Duodenal mucosa (tissue), 2 donors: ENCODE measurements around the gene SLC35A5.

Experiments used
- H3K27ac ChIP-seq: one replicate; pipeline ENCODE4 v1.7.0; 2013; ENCODE audit warnings: low read depth, low read length
- H3K27me3 ChIP-seq, 2 donors: one replicate each; pipeline ENCODE4 v1.7.0; 2013; ENCODE audit warnings: low read length in 2 of 2, control low read depth in 1 of 2; ENCODE audit not compliant: insufficient read depth in 2 of 2, control insufficient read depth in 1 of 2
- H3K36me3 ChIP-seq, 2 donors: one replicate each; pipeline ENCODE4 v1.7.0; 2013; ENCODE audit warnings: low read length in 2 of 2, control low read depth in 1 of 2; ENCODE audit not compliant: insufficient read depth in 2 of 2, control insufficient read depth in 1 of 2
- H3K4me1 ChIP-seq, 2 donors: one replicate each; pipeline ENCODE4 v1.7.0; 2013; ENCODE audit warnings: low read length in 2 of 2, control low read depth in 1 of 2; ENCODE audit not compliant: insufficient read depth in 2 of 2, control insufficient read depth in 1 of 2
- H3K4me3 ChIP-seq, 2 donors: one replicate each; pipeline ENCODE4 v1.7.0; 2013; ENCODE audit warnings: low read length in 2 of 2, low read depth in 1 of 2
- H3K9ac ChIP-seq, 2 donors: one replicate each; pipeline ENCODE4 v1.7.0; 2013; ENCODE audit warnings: low read length in 2 of 2, low read depth in 1 of 2
- H3K9me3 ChIP-seq, 2 donors: one replicate each; pipeline ENCODE4 v1.7.0; 2013; ENCODE audit warnings: low read length in 2 of 2, control low read depth in 1 of 2; ENCODE audit not compliant: control insufficient read depth in 1 of 2

Gene SLC35A5

DNA sequence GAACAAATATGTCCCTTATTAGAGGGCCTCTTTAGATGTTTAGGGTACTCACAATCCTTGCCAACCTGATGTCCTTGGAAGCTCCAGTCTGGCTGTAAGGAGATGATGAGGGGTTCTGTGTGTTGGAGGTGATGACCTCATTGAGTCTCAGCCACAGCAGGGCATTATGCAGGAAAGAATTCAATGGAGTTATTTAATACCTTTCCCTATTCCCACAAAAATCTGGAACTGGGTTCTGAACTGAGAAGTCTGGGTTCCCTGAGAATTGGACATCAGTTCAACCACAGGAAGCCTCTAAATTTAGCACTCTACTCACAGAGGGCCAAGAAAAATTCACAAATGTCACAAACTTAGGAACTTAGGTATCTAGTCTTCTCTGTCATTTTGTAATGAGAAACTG lies 36.9 kb downstream of the SLC35A5 start:
- Histone ChIP-seq H3K9me3 (no peaks in the 10 kb centered on the region), H3K27ac (no peak overlapping the region), H3K9ac (no peak overlapping the region), H3K36me3 (peaks cover 0 to 11% of the 10 kb centered on the region in 2 donors), H3K4me1 (no peaks in the 10 kb centered on the region), H3K27me3 (no peaks in the 10 kb centered on the region), H3K4me3 (no peak overlapping the region)

DNA sequence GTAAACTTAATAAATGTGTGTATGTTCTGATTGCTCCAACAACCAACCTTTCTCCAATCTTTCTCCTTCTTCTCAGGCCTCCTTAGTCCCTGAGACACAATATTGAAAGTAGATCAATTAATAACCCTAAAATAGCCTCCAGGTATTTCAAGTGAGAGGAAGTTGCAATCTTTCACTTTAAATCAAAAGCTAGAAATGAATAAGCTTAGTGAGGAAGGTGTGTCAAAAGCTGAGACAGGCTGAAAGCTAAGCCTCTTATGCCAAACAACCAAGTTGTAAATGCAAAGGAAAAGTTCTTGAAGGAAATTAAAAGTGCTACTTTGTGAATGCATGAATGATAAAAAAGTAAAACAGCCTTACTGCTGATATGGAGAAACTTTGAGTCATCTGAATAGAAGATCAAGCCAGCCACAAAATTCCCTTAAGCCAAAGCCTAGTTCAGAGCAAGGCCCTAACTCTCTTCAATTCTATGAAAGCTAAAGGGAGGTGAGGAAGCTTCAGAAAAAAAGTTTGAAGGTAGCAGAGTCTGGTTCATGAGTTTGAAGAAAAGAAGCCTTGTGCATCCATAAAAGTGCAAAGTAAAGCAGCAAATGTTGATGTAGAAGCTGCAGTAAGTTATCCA lies 40.5 kb downstream of the SLC35A5 start:
- Histone ChIP-seq H3K36me3 (no peaks in the 10 kb centered on the region), H3K9ac (no peak overlapping the region), H3K9me3 (no peaks in the 10 kb centered on the region), H3K27ac (no peak overlapping the region), H3K4me1 (no peaks in the 10 kb centered on the region), H3K27me3 (no peaks in the 10 kb centered on the region), H3K4me3 (no peak overlapping the region)

DNA sequence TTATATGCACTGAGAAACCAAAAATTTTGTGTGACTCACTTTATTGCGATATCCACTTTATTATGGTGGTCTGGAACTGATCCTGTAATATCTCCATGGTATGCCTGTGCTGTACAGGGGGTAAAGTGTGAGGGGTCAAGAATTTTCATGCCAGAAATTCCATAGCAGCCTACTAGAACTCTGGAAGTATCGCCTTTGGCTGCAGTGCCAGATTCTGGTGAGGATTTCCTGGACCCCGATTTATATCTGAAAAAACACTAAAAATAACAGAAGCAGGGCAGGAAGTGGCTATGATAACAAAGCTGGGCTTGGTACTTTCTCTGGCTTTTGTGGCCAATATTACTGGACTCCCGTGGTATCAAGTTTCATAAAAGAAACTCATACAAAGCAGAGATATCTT lies 42.7 kb downstream of the SLC35A5 start:
- no peaks in the 10 kb centered on the region for H3K36me3 ChIP-seq
- no peaks in the 10 kb centered on the region for H3K9me3 ChIP-seq
- no peaks in the 10 kb centered on the region for H3K4me1 ChIP-seq
- no peaks in the 10 kb centered on the region for H3K27me3 ChIP-seq
- H3K4me3 ChIP-seq, result no peak overlapping the region
- H3K9ac ChIP-seq, result no peak overlapping the region
- H3K27ac ChIP-seq, result no peak overlapping the region

DNA sequence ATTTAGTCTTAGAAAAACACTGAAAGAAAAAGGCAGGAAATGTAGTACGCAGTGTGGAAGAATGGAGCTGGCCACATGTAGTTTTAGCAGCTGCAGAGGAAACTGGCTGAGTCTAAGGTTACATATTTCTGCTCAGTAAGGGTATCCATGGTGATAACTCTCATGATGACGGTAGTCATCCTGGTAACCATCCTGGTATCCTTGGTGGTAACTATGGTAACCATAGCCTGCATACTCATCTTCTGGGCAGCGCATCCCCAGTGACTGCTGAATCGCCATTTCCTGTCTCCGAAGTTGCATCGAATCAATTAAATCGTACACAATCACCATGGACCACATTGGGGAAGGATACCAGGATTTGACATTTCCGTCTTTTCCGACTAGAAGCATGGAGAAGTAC lies 43.4 kb downstream of the SLC35A5 start:
- Histone ChIP-seq H3K27ac (no peak overlapping the region), H3K36me3 (no peaks in the 10 kb centered on the region), H3K4me3 (no peak overlapping the region), H3K4me1 (no peaks in the 10 kb centered on the region), H3K9ac (no peak overlapping the region), H3K27me3 (no peaks in the 10 kb centered on the region), H3K9me3 (no peaks in the 10 kb centered on the region)

DNA sequence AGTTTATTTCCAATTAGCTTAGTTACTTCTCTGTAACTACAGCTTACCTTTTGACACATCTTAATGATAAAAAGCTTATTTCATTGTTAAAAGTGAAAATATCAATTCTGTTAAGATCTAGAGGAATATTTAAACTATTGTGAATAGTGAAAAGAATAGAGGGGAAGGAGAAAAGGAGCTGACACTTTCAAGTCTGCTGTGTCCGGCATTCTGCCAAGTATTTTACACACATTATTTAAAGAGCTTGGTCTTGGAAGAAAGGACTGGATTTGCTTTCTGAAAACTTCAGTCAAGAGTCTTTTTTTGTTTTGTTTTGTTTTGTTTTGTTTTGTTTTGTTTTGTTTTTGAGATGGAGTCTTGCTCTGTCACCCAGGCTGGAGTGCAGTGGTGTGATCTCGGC lies 44.3 kb downstream of the SLC35A5 start:
- Histone ChIP-seq H3K4me1 (no peaks in the 10 kb centered on the region), H3K27me3 (no peaks in the 10 kb centered on the region), H3K9ac (no peak overlapping the region), H3K4me3 (no peak overlapping the region), H3K36me3 (no peaks in the 10 kb centered on the region), H3K9me3 (no peaks in the 10 kb centered on the region), H3K27ac (no peak overlapping the region)

DNA sequence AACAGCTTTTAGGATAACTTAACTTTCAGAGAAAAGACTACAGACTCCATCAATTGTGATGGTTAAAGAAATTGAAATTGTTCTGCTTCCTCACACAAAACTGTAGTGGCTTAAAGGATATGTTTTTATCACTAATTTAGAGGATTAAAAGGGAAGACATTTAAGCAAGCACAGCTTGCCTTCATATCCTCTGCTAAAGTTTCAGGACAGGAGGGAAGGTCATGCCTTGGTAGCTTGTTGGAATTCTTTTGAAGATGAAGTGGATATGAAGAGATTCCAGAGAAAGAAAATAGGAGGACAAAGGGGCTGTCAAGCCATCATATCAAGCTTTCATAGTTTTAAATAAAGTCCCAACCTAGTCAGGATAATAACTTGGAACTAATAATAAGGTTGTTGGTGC lies 46.0 kb downstream of the SLC35A5 start:
- Histone ChIP-seq H3K27me3 (no peaks in the 10 kb centered on the region), H3K27ac (no peak overlapping the region), H3K4me1 (no peaks in the 10 kb centered on the region), H3K36me3 (no peaks in the 10 kb centered on the region), H3K4me3 (no peak overlapping the region), H3K9ac (no peak overlapping the region), H3K9me3 (no peaks in the 10 kb centered on the region)

DNA sequence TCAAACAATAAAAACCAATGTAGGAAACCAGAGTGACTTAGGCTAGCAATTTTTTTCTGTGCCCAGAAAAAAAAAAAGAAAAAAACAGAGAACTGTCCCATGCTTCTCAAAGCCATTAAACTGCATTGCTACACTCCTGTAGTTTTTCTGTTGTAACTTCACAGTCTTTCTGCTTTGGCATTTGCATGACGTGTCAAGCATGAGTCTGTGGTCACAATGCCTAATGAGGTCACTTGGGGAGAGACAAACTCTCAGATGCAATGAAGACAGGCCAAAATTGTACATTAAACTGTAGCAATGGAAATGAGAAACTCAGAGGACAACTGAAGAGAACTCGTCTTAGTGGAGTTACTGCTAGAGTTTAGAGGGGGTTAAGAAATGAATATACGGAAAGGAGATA lies 48.3 kb downstream of the SLC35A5 start:
- Histone ChIP-seq H3K27me3 (no peaks in the 10 kb centered on the region), H3K36me3 (no peaks in the 10 kb centered on the region), H3K9me3 (no peaks in the 10 kb centered on the region), H3K27ac (no peak overlapping the region), H3K4me3 (no peak overlapping the region), H3K4me1 (no peaks in the 10 kb centered on the region), H3K9ac (no peak overlapping the region)

DNA sequence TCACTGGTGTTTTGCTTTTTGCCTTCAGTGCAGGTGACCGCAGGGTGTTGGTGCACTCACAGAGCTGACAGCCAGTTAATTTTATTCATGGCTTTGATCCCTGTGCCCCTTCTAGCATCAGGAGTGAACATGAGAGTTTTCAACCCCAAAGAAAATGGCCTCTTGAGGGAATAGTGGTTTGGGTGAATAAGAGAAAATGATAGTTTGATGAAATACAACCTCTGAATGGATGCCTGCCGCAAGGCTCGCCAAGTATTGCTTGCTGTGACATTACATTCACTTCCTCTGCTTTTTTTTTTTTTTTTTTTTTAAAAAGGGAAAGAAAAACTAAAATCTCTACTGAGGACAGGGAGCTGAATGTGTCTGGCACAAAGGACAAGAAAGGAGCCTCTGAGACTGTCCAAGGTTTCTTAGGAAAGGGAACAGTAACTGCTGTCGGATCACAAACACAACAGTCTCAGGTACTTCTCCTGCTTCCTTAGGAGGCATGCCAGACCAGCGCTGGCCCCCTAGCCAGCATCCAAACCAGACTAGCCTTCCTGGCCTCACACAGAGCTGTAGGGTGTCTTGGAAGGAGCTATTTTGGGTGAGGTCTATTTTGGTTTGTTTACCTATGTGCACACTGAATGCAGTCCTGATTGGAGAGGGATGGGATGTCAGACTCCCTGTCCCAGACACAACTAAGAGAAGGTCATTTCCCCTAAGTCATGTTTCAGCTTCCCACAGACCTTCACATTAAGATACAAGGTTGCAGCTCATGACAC lies 50.1 kb downstream of the SLC35A5 start:
- Histone ChIP-seq H3K27ac (no peak overlapping the region), H3K9ac (no peak overlapping the region), H3K9me3 (no peaks in the 10 kb centered on the region), H3K36me3 (no peaks in the 10 kb centered on the region), H3K4me3 (no peak overlapping the region), H3K4me1 (no peaks in the 10 kb centered on the region), H3K27me3 (no peaks in the 10 kb centered on the region)

DNA sequence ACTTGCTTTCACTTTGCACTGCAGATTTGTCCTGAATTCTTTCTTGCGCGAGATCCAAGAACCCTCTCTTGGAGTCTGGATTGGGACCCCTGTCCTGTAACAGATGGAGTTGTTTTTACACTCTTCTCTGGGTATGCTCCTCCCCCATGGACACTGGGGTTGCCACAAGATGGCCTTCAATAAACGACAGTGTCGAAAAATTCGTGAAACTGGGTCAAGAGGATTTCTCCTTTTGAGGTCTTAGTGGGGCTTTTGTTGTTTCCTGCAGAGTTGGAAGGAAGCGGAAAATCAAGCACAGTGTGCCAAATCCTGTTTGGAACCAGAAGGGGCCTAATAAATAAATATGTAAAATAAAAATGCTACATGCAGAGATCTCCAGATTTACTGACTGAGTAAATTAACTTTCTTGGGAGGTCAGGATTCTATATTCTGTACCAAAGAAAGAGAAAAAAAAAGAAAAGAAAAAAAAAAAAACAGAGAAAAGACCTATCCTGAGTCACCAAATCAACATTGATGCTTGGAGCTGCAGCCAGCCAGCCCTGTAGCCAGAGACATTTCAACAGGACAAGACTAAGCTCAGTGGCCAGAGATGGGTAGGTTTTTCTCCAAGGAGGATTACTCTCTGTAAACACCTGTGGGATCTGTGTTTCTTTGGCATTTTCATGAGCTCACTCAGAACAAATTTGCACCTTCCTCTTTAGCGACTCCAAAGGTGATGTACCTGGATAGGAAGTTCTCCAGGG lies 54.3 kb downstream of the SLC35A5 start:
- no peak overlapping the region for H3K9ac ChIP-seq
- H3K27me3 ChIP-seq, result no peaks in the 10 kb centered on the region
- no peaks in the 10 kb centered on the region for H3K9me3 ChIP-seq
- H3K36me3 ChIP-seq, result no peaks in the 10 kb centered on the region
- H3K4me3 ChIP-seq, result no peak overlapping the region
- H3K4me1 ChIP-seq, result no peaks in the 10 kb centered on the region
- H3K27ac ChIP-seq, result no peak overlapping the region

DNA sequence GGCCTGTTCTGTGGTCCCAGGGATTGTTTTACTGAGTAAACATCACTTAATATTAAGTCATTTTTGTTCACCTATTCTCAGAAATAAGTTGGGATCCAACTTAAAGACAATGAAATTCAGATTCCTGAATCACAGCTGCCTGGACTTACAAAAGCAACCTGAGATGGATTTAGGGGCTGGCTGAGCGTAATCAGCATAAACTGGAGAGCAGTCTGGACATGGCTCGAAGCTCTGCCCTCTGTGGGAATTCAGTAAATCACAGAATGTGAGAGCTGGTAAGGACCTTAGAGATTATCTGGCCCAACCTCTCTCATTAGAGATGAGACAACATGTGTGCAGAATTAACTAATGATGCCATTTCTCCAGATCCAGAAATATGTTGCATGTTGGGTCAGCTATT lies 55.4 kb downstream of the SLC35A5 start:
- Histone ChIP-seq H3K27ac (no peak overlapping the region), H3K4me3 (no peak overlapping the region), H3K36me3 (no peaks in the 10 kb centered on the region), H3K9ac (no peak overlapping the region), H3K9me3 (no peaks in the 10 kb centered on the region), H3K27me3 (no peaks in the 10 kb centered on the region), H3K4me1 (no peaks in the 10 kb centered on the region)
